Measurements from ENCODE around the gene ORAI2. TPM values are rescaled to one million over a fixed set of nuclear protein-coding genes. Genes with fewer than 3 reads are reported as not detected.

The ORAI2 gene
- total and polyA plus RNA-seq, 2 donors (not counting 3 experiments of a cell fraction or from before 2014, with no cell fraction given): 84.1 to 99.1 TPM

DNA sequence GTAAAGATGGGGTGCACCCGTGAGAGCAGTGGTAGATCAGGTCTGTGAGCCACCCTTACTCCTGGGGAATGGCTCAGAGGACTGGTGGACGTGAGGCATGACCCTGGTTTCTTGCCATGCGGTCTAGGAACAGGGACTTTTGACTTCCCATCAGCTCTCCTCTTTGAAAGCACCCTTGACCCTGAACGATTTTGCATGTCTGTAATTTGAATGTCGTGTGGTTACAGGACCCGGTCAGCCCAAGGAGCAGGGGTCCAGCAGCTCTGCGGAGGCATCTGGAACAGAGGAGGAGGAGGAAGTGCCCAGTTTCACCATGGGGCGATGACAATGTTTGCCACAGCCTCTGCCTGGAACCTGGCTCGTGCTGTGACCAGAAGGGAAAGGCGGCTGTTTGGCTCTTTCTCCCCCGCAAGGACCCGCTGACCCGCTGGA, 8.6 kb upstream of the ORAI2 start:
- TF ChIP-seq POLR2A (IDR thresholded peaks at IDR 0.05; ENCODE audit: low read depth, low read length) (no peak), FOS (IDR thresholded peaks at IDR 0.05; ENCODE audit: borderline replicate concordance, insufficient read depth, low read length) (no peak), JUN (IDR thresholded peaks at IDR 0.05; ENCODE audit: borderline replicate concordance, insufficient read depth, insufficient read length, low read depth) (no peak), EZH2 (IDR thresholded peaks at IDR 0.05; ENCODE audit: borderline replicate concordance, low read depth, low read length, severe bottlenecking) (no peak), GATA2 (IDR thresholded peaks at IDR 0.05; ENCODE audit: insufficient read depth, insufficient read length, low read depth, low read length) (no peak), POLR2AphosphoS5 (IDR thresholded peaks at IDR 0.05; ENCODE audit: insufficient read depth, low read depth, low read length) (no peak)
- TF ChIP-seq, protein P1, sequence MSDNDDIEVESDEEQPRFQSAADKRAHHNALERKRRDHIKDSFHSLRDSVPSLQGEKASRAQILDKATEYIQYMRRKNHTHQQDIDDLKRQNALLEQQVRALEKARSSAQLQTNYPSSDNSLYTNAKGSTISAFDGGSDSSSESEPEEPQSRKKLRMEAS (IDR thresholded peaks at IDR 0.05; ENCODE audit: insufficient read depth, insufficient read length): no peak
- ChIA-PET CTCF (interaction anchor here (1.2 kb wide), 1 partner anchor 12 kb away, joined by 4 read pairs; no protein-coding TSS in a partner anchor), POLR2A (no interaction called here)
- Histone ChIP-seq H3K79me2 (ENCODE audit: control insufficient read depth, insufficient read depth, low read length) (no peaks in the 10 kb centered on the region), H3K4me1 (ENCODE audit: control insufficient read depth, extremely low read depth, insufficient read depth, low read length) (no peaks in the 10 kb centered on the region), H3K9ac (replicated peaks; ENCODE audit: extremely low read depth, insufficient read depth, low read length) (no peak overlapping the region), H3K4me2 (ENCODE audit: insufficient read depth, low read length) (no peak overlapping the region), H3K27ac (ENCODE audit: insufficient read depth, low read depth, low read length) (no peak overlapping the region), H4K20me1 (replicated peaks; ENCODE audit: control insufficient read depth, extremely low read depth, insufficient read depth, low read length) (no peaks in the 10 kb centered on the region), H2AFZ (ENCODE audit: low read depth, low read length) (no peak overlapping the region), H3K36me3 (ENCODE audit: control insufficient read depth in 2 of 2, extremely low read depth in 1 of 2, insufficient read depth in 2 of 2, low read length in 2 of 2) (peaks cover 0 to 23% of the 10 kb centered on the region in 2 experiments), H3K9me3 (replicated peaks; ENCODE audit: control insufficient read depth, insufficient read depth, low read length) (no peaks in the 10 kb centered on the region), H3K27me3 (ENCODE audit: control insufficient read depth in 2 of 2, insufficient read depth in 2 of 2, low read length in 2 of 2) (no peaks in the 10 kb centered on the region), H3K9me1 (replicated peaks; ENCODE audit: control insufficient read depth, extremely low read depth, insufficient read depth, low read length) (no peaks in the 10 kb centered on the region), H3K4me3 (replicated peaks in 1 of 3; ENCODE audit: insufficient read depth in 1 of 3, low read depth in 1 of 3, low read length in 3 of 3) (no peak overlapping the region)
- BruUV-seq (replicated peaks): no TSS peak
- DNase-seq (ENCODE audit: low read depth, low spot score): no peak
- intact Hi-C loops (cut with micrococcal nuclease): loop anchor here (2.0 kb wide), 1 partner anchor 20 kb away; no protein-coding TSS in a partner anchor
- no peak for FAIRE-seq
- dilution Hi-C loops (cut with MboI; ENCODE audit: extremely low pct_ligation_motif_present, low sequenced_read_pairs): no loop called here

Data from endothelial cell of umbilical vein (primary cell).